GM12878 (cell line): Measurements from ENCODE around the gene ZBTB48. TPM values are rescaled to one million over a fixed set of nuclear protein-coding genes. Genes with fewer than 3 reads are reported as not detected.
A peak's percentile ranks its signal among the peaks of the same experiment; 100 is the strongest.

ENCODE experiments used
- ATAC-seq: fragments of 200-7000 bp; cut with Tn5 transposase; 3 replicates; pipeline ENCODE4 v1.9.1; 2020; ENCODE audit warnings: mild to moderate bottlenecking, moderate library complexity
- BruUV-seq: library from RNA; stranded (reverse); fragments of 400-500 nt; replicated peaks from 2 replicates; lab custom pipeline; 2021; lab: Mats Ljungman, UMichigan
- CTCF ChIA-PET: fragments of 300-600 bp; sonication (Branson Sonifier 250); formaldehyde crosslinking; extraction: SDS; loops from one replicate; lab custom pipeline; 2021; ENCODE audit warnings: inconsistent platforms; lab: Yijun Ruan, JAX
- POLR2A ChIA-PET: fragments of 350-600 bp; formaldehyde crosslinking; extraction: SDS; loops from one replicate; lab custom pipeline; 2021; ENCODE audit warnings: inconsistent platforms; lab: Charles Lee
- RAD21 ChIA-PET: fragments of 300-600 bp; sonication (Branson Sonifier 250); formaldehyde crosslinking; loops from one replicate; lab custom pipeline; 2023; ENCODE audit warnings: antibody characterized with exemption; ENCODE audit not compliant: unreplicated experiment; lab: Charles Lee
- SMC1A ChIA-PET: fragments of 300-600 bp; sonication (Branson Sonifier 250); formaldehyde crosslinking; loops from one replicate; lab custom pipeline; 2023; ENCODE audit not compliant: unreplicated experiment, uncharacterized antibody; lab: Charles Lee
- DNase-seq: peaks from one replicate; pipeline ENCODE4 v3.0.0-alpha.2; 2011; ENCODE audit warnings: low read depth, low spot score
- FAIRE-seq: peaks from 3 replicates; lab custom pipeline; 2011; peaks lifted over from hg19 to GRCh38; lab: Jason Lieb, UNC
- H2AFZ ChIP-seq: 2 replicates; pipeline ENCODE4 v1.6.0; 2011; ENCODE audit warnings: low read depth, low read length, control low read depth; ENCODE audit not compliant: control insufficient read depth
- H3K27ac ChIP-seq: 2 replicates; pipeline ENCODE4 v1.5.1; 2011; ENCODE audit warnings: control low read depth; ENCODE audit not compliant: control insufficient read depth, insufficient read depth
- H3K27me3 ChIP-seq, 2 experiments: replicated peaks in 1 of 2; 2 replicates each; pipeline versions ENCODE4 v1.6.0 to v1.6.1; 2011; ENCODE audit warnings: low read length in 1 of 2; ENCODE audit not compliant: control insufficient read depth in 2 of 2, insufficient read depth in 2 of 2
- H3K36me3 ChIP-seq, 2 experiments: 2 replicates each; pipeline ENCODE4 v1.5.1; 2011; ENCODE audit warnings: low read length in 1 of 2; ENCODE audit not compliant: control insufficient read depth in 2 of 2, insufficient read depth in 2 of 2
- H3K4me1 ChIP-seq: 2 replicates; pipeline ENCODE4 v1.6.1; 2011; ENCODE audit warnings: mild to moderate bottlenecking, low read length, moderate library complexity, mixed read lengths; ENCODE audit not compliant: control insufficient read depth, insufficient read depth
- H3K4me2 ChIP-seq: 2 replicates; pipeline ENCODE4 v1.6.0; 2011; ENCODE audit warnings: control low read depth; ENCODE audit not compliant: control insufficient read depth, insufficient read depth
- H3K4me3 ChIP-seq: fragments of 200-600 bp; sonication (generic); 2 replicates; pipeline ENCODE4 v1.5.1; 2016
- H3K79me2 ChIP-seq: 2 replicates; pipeline ENCODE4 v1.6.0; 2011; ENCODE audit warnings: low read length; ENCODE audit not compliant: control insufficient read depth, insufficient read depth
- H3K9ac ChIP-seq: 2 replicates; pipeline ENCODE4 v1.8.0; 2011; ENCODE audit warnings: low read length, control low read depth, mixed read lengths; ENCODE audit not compliant: control insufficient read depth, insufficient read depth
- H3K9me3 ChIP-seq: replicated peaks from 3 replicates; pipeline ENCODE4 v1.5.1; 2011; ENCODE audit warnings: mild to moderate bottlenecking, low read length; ENCODE audit not compliant: control insufficient read depth, insufficient read depth
- H4K20me1 ChIP-seq: 2 replicates; pipeline ENCODE4 v1.6.0; 2011; ENCODE audit not compliant: control insufficient read depth, insufficient read depth
- BMI1 ChIP-seq: fragments of 450-650 bp; IDR thresholded peaks from 2 replicates; pipeline ENCODE4 v1.6.1; 2016; ENCODE audit warnings: mild to moderate bottlenecking, moderate library complexity, borderline replicate concordance
- ELK1 ChIP-seq: IDR thresholded peaks from 2 replicates; pipeline ENCODE4 v1.6.1; 2012; ENCODE audit warnings: low read depth, low read length, improper control_type of control experiment
- IKZF1 ChIP-seq: fragments of 450-650 bp; conservative IDR thresholded peaks from 2 replicates; pipeline ENCODE4 v1.6.1; 2017; ENCODE audit warnings: antibody characterized with exemption, mild to moderate bottlenecking
- IRF3 ChIP-seq: fragments of 450-650 bp; IDR thresholded peaks from 2 replicates; pipeline ENCODE4 v1.6.1; 2014; ENCODE audit warnings: mild to moderate bottlenecking
- NR2F1 ChIP-seq: fragments of 450-650 bp; conservative IDR thresholded peaks from 2 replicates; pipeline ENCODE4 v1.6.1; 2017; ENCODE audit warnings: mild to moderate bottlenecking
- RAD51 ChIP-seq: fragments of 450-650 bp; IDR thresholded peaks from 2 replicates; pipeline ENCODE4 v1.6.1; 2016; ENCODE audit warnings: moderate library complexity, mild to moderate bottlenecking, inconsistent platforms
- SIN3A ChIP-seq: IDR thresholded peaks from 2 replicates; pipeline ENCODE4 v1.6.1; 2012; ENCODE audit warnings: low read depth, low read length, improper control_type of control experiment
- ZBTB4 ChIP-seq: fragments of 450-650 bp; formaldehyde crosslinking; IDR thresholded peaks from 2 replicates; pipeline ENCODE4 v1.4.0; 2022; ENCODE audit warnings: mild to moderate bottlenecking, moderate library complexity
- WGBS: methylation state at CpG from one replicate; pipeline ENCODE4 v1.1.6; 2016; ENCODE audit warnings: low lambda C conversion rate; ENCODE audit not compliant: insufficient replicate concordance, insufficient coverage; ENCODE audit errors: missing lambda C conversion rate; 5-methylcytosine and 5-hydroxymethylcytosine counted together
- in situ Hi-C: fragments of 300-500 bp; cut with MboI; formaldehyde crosslinking; loops from 9 replicates; pipeline ENCODE4 v1.14.3; 2018; ENCODE audit warnings: mixed read lengths
- intact Hi-C: fragments of 100-400 bp; cut with micrococcal nuclease; formaldehyde crosslinking; loops from one replicate; pipeline ENCODE4 v1.14.2; 2022; ENCODE audit not compliant: unreplicated experiment
- polyA plus RNA-seq, 11 experiments: library from polyadenylated mRNA; depleted of rRNA in 4 of 11; unstranded in 6 of 11; stranded (reverse) in 5 of 11; fragments of >200 nt; fragmentation: Nextera tagmentation in 4 of 11; fragmentation: Illumina TruSeq in 1 of 11; extraction: Ambion mirVana in 4 of 11; extraction: Trizol in 1 of 11; gene quantifications; 1 replicate in 1 of 11; 2 replicates in 10 of 11; pipeline versions ENCODE4 v1.2.1 to v1.2.3, GENCODE V29; 2011 to 2016; ENCODE audit warnings: inconsistent platforms in 2 of 11, missing spikeins in 2 of 11, low read depth in 1 of 11
- total RNA-seq, 4 experiments: library from RNA; depleted of rRNA in 3 of 4; stranded (reverse); fragments of >200 nt in 3 of 4; fragmentation: Illumina TruSeq in 1 of 4; extraction: Trizol in 1 of 4; gene quantifications; 2 replicates each; pipeline versions ENCODE4 v1.2.1 to v1.2.3, GENCODE V29; 2013 to 2021

Gene ZBTB48
- total and polyA plus RNA-seq, 10 of the 15 experiments (the other 5 are each of a cell fraction or from before 2014, with no cell fraction given): 1.00 to 25.3 (median 16.7) TPM

- no TSS peak for BruUV-seq
- peaks cover 21% of the 10 kb centered on the region for H3K79me2 ChIP-seq
- H4K20me1 ChIP-seq: no peaks in the 10 kb centered on the region
- no peak overlapping the region for H3K27ac ChIP-seq
- H3K4me2 ChIP-seq: peak overlapping the region; percentile 70
- peak overlapping the region; percentile 36; the same call in 1 of the 2 replicates for H3K4me3 ChIP-seq
- WGBS: 68% methylated on average over 10 of the region's 10 CpGs
- intact Hi-C loops (no loop called here), in situ Hi-C loops (no loop called here)
- ChIA-PET SMC1A (interaction anchor here (1.1 to 2.9 kb wide), 3 partner anchors 18 to 43 kb away, joined by 3 to 16 read pairs (median 4); partner anchors contain the start of gene THAP3), CTCF (interaction anchor here (0.6 to 4.4 kb wide), 5 partner anchors 15 to 41 kb away, joined by 3 to 29 read pairs (median 4); partner anchors contain the start of genes NOL9 and TAS1R1), POLR2A (interaction anchor here (0.5 to 3.9 kb wide), 4 partner anchors 17 to 551 kb away, joined by 3 to 22 read pairs (median 4); no protein-coding TSS in a partner anchor), RAD21 (interaction anchor here (1.0 to 4.7 kb wide), 3 partner anchors 19 to 32 kb away, joined by 3 to 38 read pairs (median 11); partner anchors contain the start of genes KLHL21, NOL9, PHF13 and TAS1R1)
- 0 out of 2 replicates have a peak, but pooled peaks have one; percentile 12 for TF ChIP-seq NR2F1
- no peak for TF ChIP-seq BMI1
- 0 out of 2 replicates have a peak, but pooled peaks have one; percentile 24 for TF ChIP-seq IKZF1
- H3K27me3 ChIP-seq: no peaks in the 10 kb centered on the region
- peak overlapping the region; percentile 19; the same call in 1 of the 2 replicates for H3K9ac ChIP-seq
- H3K9me3 ChIP-seq: no peaks in the 10 kb centered on the region
- FAIRE-seq (no peak), ATAC-seq (no peak), DNase-seq (no peak)
- H3K36me3 ChIP-seq: no peaks in the 10 kb centered on the region; a peak in 1 of 4 replicates
- no peak overlapping the region for H2AFZ ChIP-seq
- H3K4me1 ChIP-seq: peaks cover 13% of the 10 kb centered on the region
Observed at GRCh38 chr1:6581561-6582305, 1.9 kb downstream of the ZBTB48 start.

- intact Hi-C loops (no loop called here), in situ Hi-C loops (no loop called here)
- ChIA-PET POLR2A (interaction anchor here (0.5 to 3.9 kb wide), 3 partner anchors 17 to 25 kb away, joined by 3 to 22 read pairs (median 3); no protein-coding TSS in a partner anchor), RAD21 (interaction anchor here (1.0 to 4.7 kb wide), 2 partner anchors 19 to 31 kb away, joined by 3 to 38 read pairs; partner anchors contain the start of genes KLHL21 and PHF13), CTCF (interaction anchor here (0.7 to 4.4 kb wide), 3 partner anchors 18 to 29 kb away, joined by 4 to 29 read pairs (median 15); partner anchors contain the start of genes NOL9 and TAS1R1), SMC1A (interaction anchor here (0.9 to 2.9 kb wide), 3 partner anchors 18 to 42 kb away, joined by 4 to 16 read pairs (median 4); partner anchors contain the start of gene THAP3)
- Histone ChIP-seq H3K4me2 (peak overlapping the region; percentile 70), H3K36me3 (no peaks in the 10 kb centered on the region; a peak in 1 of 4 replicates), H3K27ac (no peak overlapping the region), H3K4me3 (peak overlapping the region; percentile 36; the same call in 1 of the 2 replicates), H3K27me3 (no peaks in the 10 kb centered on the region), H3K4me1 (peaks cover 13% of the 10 kb centered on the region), H2AFZ (no peak overlapping the region), H3K9ac (0 out of 2 replicates have a peak overlapping the region, but pooled peaks have one; percentile 10), H4K20me1 (no peaks in the 10 kb centered on the region), H3K9me3 (no peaks in the 10 kb centered on the region), H3K79me2 (peaks cover 21% of the 10 kb centered on the region)
- no TSS peak for BruUV-seq
- WGBS: 90% methylated on average over 1 of the region's 1 CpG
- no peak for DNase-seq
- FAIRE-seq: no peak
- peak; percentile 16 for ATAC-seq
- TF ChIP-seq SIN3A (peak; percentile 77; the same call in 1 of the 2 replicates), IRF3 (no peak), ZBTB4 (CRISPR knock-in tag) (no peak), RAD51 (no peak), ELK1 (no peak)
Observed at GRCh38 chr1:6582370-6582769, 2.6 kb downstream of the ZBTB48 start.
